ENCODE measurements around the gene C5orf52.
A peak's percentile ranks its signal among the peaks of the same experiment; 100 is the strongest.
"Not testable (repeated sequence)": the region's sequence is repeated elsewhere in the genome, so short reads cannot be mapped to it uniquely, and the experiment has no call there.

C5orf52 gene

DNA sequence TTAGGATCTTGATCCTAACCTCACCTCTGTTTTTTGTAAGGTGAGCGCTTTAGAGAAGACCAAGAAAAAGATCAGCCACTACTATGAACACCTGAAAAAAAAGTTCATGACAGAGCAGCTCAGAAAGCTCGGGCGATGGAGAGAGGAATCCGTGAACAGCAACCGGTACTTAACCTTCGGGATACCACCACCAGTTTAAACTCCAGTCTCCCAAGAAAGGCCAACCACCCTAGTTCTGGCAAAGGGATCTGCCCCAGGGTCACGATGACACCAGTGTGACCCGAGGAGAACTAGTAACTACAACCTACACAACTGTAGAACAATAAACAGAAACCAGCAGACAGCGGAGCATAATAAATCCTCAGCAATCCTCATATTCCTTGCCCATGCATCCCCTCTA is 8.5 kb downstream of the C5orf52 start:
- no peak for DNase-seq

GRCh38 chr5:157680239-157680638 is 8.9 kb downstream of the C5orf52 start:
- DNase-seq = no peak

GRCh38 chr5:157681048-157681447 is 9.7 kb downstream of the C5orf52 start:
- no peak for DNase-seq

DNA sequence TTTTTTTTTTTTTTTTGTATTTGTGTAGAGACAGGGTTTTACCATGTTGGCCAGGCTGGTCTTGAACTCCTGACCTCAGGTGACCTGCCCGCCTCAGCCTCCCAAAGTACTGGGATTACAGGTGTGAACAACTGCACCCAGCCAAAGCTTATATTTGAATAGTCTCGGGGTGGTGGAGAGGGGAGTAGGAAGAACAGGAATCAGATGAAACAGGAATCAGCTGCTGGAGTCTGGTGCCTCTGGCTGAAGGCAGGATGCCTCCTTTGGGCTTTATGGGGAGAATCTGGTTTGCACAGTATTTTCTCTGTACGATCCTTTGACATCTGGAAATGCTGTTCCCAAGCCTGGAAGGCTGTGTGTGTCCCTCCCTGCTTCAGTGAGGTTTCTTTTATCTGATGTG is 10.9 kb downstream of the C5orf52 start:
- no peak for DNase-seq

GRCh38 chr5:157686276-157687197 is 15.2 kb downstream of the C5orf52 start:
- DNase-seq = not testable (repeated sequence)

DNA sequence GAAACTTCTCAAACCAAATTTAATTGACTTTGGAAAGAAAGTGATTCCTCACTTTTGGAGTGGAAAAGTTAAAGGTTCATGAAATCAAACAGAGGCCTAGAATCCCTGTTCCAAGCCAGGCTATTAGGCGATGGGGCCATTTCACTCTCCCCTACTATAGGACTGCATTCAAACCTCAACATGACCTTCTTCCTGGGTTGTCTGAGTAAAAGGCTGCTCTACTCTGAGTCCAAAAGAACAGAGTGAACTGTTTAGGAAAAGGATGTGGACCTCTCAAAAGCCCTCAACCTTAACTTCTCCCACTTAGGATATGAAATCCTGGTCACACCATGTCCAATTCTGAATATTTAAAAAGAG is 15.8 kb downstream of the C5orf52 start:
- DNase-seq = no peak

DNA sequence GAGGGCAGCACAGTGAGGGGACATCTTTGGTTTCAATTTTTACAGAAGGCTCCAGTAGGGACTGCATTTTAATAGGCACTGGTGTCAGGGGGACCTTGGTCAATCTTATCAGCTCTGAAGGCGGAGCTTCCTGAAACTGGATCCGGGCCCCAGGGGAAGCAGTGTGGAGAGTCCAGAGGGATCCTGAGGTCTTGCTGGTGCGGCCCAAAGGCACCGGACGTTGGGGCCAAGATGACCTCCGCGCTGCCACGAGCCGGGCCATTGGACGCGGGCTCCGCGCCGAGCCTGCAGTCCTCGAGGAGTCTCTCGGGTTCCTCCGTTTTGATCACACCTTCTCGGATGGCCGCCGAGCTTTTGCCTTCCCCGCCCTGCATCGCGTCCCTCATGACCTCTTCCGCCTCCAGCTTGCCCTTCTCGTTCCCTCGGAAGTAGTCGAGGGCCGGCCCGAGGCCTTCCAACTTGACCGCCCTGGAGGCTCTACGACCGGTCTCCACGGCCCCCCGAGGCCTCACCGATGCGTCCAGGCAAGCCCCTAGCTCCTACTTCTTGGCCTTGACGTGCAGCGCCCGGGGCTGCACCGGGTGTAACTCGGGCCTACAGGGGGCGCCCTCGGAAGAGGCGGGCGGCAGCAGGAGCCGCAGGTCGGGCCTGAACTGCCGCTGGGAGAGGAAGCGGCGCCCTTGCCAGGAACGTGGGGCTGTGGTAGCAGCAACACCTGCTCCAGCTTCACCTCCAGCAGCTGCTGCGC is 18.8 kb downstream of the C5orf52 start:
- DNase-seq = peak; percentile 53

DNA sequence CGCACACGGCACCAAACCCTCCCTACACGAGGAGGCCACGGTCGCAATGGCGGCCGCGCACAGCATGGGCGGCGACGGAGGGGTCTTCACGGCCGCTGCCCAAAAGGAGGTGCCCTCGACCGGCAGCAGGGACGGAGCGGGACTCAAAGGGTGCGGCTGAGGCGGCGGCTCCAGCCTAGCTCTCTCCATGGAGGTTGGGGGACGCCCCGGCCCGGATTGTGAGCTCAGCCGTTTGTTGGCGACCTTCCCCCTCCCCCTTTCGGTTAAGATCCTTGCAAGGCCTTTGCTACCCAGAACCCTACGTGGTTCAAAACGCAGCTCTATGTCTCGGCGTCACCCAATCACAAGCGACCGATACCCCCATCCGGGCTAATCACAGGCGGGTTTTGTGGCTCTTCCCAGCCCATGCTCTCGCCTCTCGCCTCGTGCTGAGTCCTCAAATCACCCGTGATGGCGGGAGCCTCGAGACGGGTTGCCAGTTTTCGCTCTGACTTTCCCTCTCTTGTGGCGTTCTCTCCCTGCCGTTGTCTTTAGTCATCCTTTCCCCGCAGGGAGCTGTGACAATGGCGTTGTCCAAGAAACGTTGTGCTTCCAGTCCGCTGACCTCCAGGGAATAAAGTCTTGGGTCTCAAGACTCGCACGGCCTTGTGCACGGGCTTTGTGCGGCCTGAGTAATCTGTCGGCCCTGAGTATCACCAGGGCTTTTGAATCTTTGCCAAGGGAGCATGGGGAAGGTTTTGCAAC is 19.5 kb downstream of the C5orf52 start:
- DNase-seq = no peak

GRCh38 chr5:157693816-157694215 is 22.5 kb downstream of the C5orf52 start:
- DNase-seq = not testable (repeated sequence)

DNA sequence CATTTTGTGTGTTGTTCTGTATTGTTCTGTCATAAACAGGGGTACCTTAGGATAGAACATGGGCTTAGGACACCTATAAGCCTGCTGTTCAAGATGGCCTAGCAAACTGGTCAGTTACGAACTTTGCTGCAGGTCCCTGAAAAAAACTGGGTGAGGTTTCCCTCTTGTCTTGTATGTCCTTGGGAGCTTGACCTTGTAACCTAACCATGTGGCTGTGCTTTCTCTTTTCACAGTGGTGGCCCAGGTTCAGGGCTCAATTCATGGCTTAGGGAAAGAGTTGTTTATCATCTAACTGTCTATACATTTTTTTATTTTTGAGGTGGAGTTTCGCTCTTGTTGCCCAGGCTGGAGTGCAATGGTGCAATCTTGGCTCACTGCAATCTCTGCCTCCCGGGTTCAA is 24.8 kb downstream of the C5orf52 start:
- DNase-seq = not testable (repeated sequence)

DNA sequence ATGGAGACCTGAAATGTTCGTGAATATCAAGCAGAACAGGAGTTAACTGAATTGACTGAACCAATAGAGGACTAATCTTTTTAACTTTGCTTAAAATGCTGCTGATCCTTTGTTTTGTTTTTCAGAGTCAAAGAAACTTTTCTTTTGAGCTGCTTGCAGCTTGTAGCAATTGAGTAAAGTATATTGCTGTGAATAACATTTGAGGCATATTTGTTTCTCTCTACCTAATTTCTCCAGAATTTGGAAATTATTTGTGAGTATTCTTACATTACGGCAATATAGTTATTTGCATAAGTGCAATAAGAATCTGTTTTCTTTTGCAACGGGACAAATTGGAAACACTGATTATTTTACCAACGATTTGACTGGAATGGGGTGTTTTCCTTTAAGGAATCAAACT is 27.3 kb downstream of the C5orf52 start:
- DNase-seq = not testable (repeated sequence)

DNA sequence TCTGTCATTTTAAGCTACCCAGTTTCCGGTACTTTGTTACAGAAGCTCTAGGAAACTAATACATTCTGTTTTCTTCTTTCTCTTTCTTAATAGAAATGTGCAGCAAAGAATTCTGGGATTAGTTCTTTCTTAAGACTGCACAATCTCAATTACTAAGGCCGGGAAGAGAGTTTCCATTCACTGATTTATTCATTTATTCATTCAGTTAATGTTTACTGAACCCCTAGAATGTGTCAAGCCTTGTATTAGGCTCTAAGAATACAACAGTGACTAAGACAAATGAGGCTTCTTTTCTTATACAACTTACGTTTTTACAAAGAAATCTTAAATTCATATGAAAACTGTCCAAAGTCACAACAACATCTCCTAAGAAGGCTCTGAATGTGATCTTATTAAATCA is 32.4 kb downstream of the C5orf52 start:
- no peak for DNase-seq

- DNase-seq = no peak
Observed at GRCh38 chr5:157708866-157709265, 37.5 kb downstream of the C5orf52 start.

DNA sequence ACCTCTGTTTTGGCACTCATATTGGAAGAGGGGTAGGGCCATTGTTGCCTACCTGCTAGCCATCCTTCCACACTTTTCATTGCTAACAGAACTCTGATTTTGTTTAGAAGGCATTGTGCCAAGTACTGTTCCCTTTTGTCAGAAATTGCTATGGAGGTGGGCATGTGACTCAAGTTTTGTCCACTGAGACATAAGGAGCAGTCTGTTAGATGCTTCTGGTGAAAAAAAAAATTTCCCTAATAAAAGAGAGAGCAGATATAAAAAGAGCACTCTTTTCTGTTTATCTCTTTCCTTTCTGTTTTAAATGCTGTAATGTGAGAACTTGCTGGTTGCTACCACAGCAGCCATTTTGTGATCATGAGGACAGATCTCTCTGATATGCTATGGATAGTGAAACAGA is 38.0 kb downstream of the C5orf52 start:
- DNase-seq = no peak

- DNase-seq = peak; percentile 7
Observed at GRCh38 chr5:157710431-157710830, 39.1 kb downstream of the C5orf52 start.

DNA sequence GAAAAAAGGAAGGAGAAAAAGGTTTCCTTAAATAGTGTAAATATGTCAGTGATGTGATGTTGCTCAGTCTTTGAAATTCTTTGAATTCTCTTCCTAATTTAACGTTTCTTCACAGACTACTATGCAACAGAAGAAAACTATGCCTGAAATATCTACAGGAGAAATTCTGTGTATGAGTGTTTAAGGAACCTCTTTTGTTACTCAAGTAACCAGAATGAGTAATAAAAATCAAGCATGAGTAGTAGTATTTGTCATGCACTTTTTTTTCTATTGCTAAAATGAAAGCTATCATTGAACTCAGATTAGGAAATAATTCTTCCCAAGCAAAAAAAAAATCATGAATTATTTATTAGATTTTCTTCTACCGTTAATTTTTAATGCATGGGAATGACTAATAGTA is 39.5 kb downstream of the C5orf52 start:
- peak; percentile 55 for DNase-seq

- no peak for DNase-seq
Observed at GRCh38 chr5:157713830-157714595, 42.7 kb downstream of the C5orf52 start.

DNA sequence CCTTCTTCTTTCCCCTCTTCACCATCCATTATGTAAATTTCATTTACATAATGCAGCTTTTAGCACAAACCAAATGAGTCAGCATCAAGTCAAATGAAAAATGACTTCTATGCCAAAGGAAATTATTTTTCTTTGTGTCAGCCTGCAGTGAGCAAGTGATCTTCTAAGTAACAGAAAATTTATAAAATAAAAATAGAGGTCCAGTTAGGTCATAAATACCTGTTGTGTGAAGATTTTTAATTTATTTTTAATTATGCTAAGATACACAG is 43.2 kb downstream of the C5orf52 start:
- no peak for DNase-seq

DNA sequence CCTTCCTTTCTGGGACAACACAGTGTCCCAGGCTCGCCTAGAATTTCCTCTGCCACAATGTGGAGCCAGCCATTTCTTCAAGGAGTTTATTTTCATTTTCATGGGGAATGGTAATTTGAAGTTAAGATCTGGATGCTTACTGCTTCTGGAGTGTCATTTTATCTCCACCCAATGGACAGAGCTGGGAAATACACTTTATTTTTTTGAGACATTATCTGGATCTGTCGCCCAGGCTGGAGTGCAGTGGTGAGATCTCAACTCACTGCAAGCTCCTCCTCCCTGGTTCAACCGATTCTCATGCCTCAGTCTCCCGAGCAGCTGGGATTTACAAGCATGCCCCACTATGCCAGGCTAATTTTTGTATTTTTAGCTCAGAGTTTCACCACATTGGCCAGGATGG is 47.2 kb downstream of the C5orf52 start:
- DNase-seq = peak; percentile 71

DNA sequence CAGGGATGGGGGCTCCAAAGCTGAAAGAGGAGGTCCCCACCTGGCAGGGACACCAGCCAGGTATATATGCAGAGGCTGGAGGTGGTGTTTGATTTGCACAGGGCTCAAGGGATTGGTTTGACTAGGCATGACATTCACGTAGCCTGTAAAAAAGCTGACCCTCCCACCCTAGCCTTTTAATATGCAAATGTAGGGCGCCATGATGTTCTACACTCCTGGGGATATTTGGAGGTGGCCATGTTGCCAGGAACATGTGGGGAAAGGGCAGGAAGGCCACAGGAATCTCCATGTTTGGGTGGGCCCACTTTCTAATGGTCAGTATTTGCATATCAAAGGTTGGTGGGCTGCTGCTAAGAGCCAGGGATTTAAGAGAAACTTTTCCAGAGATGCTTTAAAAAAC is 47.9 kb downstream of the C5orf52 start:
- no peak for DNase-seq

GRCh38 chr5:157721159-157721558 is 49.8 kb downstream of the C5orf52 start:
- no peak for DNase-seq

DNA sequence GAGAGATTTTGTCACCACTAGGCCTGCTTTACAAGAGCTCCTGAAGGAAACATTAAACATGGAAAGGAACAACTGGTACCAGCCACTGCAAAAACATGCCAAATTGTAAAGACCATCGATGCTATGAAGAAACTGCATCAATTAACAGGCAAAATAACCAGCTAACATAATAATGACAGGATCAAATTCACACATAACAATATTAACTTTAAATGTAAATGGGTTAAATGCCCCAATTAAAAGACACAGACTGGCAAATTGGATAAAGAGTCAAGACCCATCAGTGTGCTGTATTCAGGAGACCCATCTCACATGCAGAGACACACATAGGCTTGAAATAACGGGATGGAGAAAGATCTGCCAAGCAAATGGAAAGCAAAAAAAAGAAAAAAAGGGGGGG is 51.6 kb downstream of the C5orf52 start:
- DNase-seq = not testable (repeated sequence)

GRCh38 chr5:157726607-157727006 is 55.3 kb downstream of the C5orf52 start:
- not testable (repeated sequence) for DNase-seq

Data from activated CD4-positive, alpha-beta T cell treated with anti-CD3 and anti-CD28 coated beads, Interleukin-10, Interleukin-2, amounts not matched to agents 100 ng/mL and 50 ng/mL, durations not matched to agents 16 hours and 8 hours (primary cell).